ENCODE measurements around the gene PRUNE2. TPM values are rescaled to one million over a fixed set of nuclear protein-coding genes. Genes with fewer than 3 reads are reported as not detected.

The PRUNE2 gene
- total and polyA plus RNA-seq, 12 donors: 1.9 to 68.0 (median 11.2) TPM

DNA sequence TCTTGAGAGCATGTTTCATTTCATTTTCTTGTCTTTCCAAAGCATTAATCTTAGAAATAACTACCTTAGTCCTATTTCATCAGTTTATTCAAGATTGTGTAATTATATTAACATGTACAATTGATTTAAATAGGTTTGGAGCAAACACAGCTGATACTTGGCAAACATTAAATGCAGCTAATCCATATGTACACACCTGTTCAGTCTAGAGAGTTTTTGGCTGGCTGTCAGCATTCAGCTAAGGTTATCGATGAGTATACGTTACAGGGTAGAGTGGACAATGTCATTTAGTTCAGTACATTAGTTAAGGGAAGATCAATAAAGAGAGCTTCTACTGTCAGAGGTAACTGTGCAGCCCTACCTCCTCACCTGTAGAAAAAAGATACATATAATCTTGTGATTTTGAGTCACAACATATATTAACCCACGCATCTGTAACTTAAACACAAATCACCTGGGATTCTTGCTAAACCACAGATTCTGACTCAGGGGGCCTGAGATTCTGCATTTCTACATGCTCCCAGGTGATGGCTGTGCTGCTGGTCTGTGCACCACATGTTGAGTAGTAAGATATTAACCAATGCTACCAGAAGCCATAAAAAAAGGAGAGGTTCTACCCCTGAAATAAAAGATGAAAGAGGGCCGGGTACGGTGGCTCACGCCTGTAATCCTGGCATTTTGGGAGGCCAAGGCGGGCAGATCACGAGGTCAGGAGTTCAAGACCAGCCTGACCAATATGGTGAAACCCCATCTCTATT lies 175.8 kb downstream of the PRUNE2 start:
- TF ChIP-seq POLR2A (IDR thresholded peaks at IDR 0.05): no peak
- TF ChIP-seq, protein P1, sequence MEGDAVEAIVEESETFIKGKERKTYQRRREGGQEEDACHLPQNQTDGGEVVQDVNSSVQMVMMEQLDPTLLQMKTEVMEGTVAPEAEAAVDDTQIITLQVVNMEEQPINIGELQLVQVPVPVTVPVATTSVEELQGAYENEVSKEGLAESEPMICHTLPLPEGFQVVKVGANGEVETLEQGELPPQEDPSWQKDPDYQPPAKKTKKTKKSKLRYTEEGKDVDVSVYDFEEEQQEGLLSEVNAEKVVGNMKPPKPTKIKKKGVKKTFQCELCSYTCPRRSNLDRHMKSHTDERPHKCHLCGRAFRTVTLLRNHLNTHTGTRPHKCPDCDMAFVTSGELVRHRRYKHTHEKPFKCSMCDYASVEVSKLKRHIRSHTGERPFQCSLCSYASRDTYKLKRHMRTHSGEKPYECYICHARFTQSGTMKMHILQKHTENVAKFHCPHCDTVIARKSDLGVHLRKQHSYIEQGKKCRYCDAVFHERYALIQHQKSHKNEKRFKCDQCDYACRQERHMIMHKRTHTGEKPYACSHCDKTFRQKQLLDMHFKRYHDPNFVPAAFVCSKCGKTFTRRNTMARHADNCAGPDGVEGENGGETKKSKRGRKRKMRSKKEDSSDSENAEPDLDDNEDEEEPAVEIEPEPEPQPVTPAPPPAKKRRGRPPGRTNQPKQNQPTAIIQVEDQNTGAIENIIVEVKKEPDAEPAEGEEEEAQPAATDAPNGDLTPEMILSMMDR (IDR thresholded peaks at IDR 0.05): no peak
- Histone ChIP-seq H3K27me3 (no peaks in the 10 kb centered on the region), H3K36me3 (replicated peaks in 1 of 2) (no peaks in the 10 kb centered on the region), H3K4me3 (no peak overlapping the region), H3K27ac (no peak overlapping the region), H3K9me3 (replicated peaks in 1 of 3) (no peaks in the 10 kb centered on the region), H3K4me1 (replicated peaks in 1 of 2) (no peaks in the 10 kb centered on the region)
- WGBS, 4 donors: 84 to 92% (median 89%) methylated on average over 8 of the region's 8 CpGs
- intact Hi-C loops (cut with DNase I): no loop called here
- no peak for DNase-seq

DNA sequence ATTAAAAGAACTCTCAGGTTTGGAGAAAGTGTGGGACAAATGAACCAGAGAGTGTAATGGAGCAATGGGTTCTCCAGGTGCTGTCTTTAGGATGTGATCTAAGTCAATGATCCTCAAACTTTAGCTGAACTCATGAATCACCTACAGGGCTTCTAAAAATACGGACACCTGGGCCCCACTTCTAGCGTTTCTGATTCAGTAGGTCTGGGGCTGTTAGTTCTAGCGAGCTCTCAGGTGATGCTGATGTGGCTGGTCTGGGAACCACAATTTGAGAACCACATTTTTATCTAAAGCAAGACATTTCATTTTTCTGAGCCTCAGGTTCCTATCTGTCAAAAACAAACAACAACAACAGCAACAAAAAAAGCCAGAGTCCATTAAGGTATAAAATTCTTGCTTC lies 176.8 kb downstream of the PRUNE2 start:
- Histone ChIP-seq H3K27me3 (no peaks in the 10 kb centered on the region), H3K4me1 (replicated peaks in 1 of 2) (no peaks in the 10 kb centered on the region), H3K4me3 (no peak overlapping the region), H3K9me3 (replicated peaks in 1 of 3) (no peaks in the 10 kb centered on the region), H3K36me3 (replicated peaks in 1 of 2) (no peaks in the 10 kb centered on the region), H3K27ac (no peak overlapping the region)
- WGBS, 4 donors: 90 to 93% (median 91%) methylated on average over 3 of the region's 3 CpGs
- intact Hi-C loops (cut with DNase I): no loop called here
- no peak for DNase-seq
- TF ChIP-seq, protein P1 (IDR thresholded peaks at IDR 0.05): no peak
- TF ChIP-seq POLR2A (IDR thresholded peaks at IDR 0.05): no peak

DNA sequence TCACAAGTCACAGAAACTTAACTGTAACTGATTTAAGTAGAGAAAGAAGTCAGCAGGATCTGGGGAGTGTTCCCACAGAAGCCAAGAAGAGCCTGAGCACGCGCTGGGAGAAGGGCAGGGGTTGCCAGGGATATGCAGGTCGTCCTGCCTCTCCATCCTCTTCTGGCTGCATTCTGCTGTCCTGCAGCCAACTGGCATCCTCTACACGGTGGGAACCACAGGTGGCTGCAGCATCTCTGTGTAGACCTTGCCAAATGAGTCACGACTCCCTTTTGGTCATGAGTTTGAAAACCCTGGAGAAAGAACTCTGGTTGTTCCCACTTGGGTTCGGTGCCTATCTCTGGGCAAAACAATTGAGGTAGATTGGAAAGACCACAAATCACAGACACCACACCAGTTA lies 180.0 kb downstream of the PRUNE2 start:
- 67 to 86% (median 81%) methylated on average over 6 of the region's 6 CpGs for WGBS, 4 donors

DNA sequence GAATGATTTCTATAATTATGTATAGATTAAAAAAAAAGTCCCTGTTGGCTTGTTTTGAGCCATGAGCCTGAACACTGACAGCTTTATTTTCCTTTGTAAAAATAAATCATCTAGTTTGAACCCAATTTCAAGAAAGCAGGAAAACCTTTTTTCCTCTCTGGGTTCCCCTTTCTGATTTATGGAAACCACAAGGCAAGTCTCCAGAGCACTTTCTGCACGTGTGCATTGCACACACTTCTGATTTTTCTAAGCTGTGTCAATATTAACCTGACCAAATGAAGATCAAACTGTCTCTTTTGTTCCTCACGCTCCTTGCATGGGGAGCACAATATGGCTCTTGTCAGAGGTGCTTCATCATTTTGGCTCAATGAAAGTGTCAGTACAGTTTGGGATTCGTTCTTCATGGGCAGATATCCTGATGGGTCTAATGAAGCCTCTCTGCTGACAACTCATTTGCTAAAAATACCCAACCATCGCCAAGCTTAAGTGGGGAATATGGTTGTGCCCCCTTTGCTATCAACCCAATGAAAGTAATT lies 180.8 kb downstream of the PRUNE2 start:
- intact Hi-C loops (cut with DNase I): no loop called here
- WGBS, 4 donors: 51 to 61% (median 56%) methylated on average over 4 of the region's 4 CpGs
- no peak for DNase-seq
- H3K4me3 ChIP-seq: no peak overlapping the region
- no peaks in the 10 kb centered on the region for H3K27me3 ChIP-seq
- H3K27ac ChIP-seq: no peak overlapping the region
- H3K36me3 ChIP-seq (replicated peaks in 1 of 2): no peaks in the 10 kb centered on the region
- no peaks in the 10 kb centered on the region for H3K9me3 ChIP-seq (replicated peaks in 1 of 3)
- no peak for TF ChIP-seq POLR2A (IDR thresholded peaks at IDR 0.05)
- TF ChIP-seq, protein P1 (IDR thresholded peaks at IDR 0.05): no peak
- no peaks in the 10 kb centered on the region for H3K4me1 ChIP-seq (replicated peaks in 1 of 2)

More for the DNA sequence above, 180.0 kb downstream of the PRUNE2 start:
- DNase-seq: no peak
- intact Hi-C loops (cut with DNase I): no loop called here
- no peaks in the 10 kb centered on the region for H3K36me3 ChIP-seq (replicated peaks in 1 of 2)
- no peaks in the 10 kb centered on the region for H3K27me3 ChIP-seq
- no peak overlapping the region for H3K27ac ChIP-seq
- H3K4me3 ChIP-seq: no peak overlapping the region
- H3K4me1 ChIP-seq (replicated peaks in 1 of 2): no peaks in the 10 kb centered on the region
- TF ChIP-seq, protein P1 (IDR thresholded peaks at IDR 0.05): no peak
- TF ChIP-seq POLR2A (IDR thresholded peaks at IDR 0.05): no peak
- no peaks in the 10 kb centered on the region for H3K9me3 ChIP-seq (replicated peaks in 1 of 3)

Data from adrenal gland (tissue), 12 donors.